Chondrocyte (in vitro differentiated cells): Measurements from ENCODE around the gene VBP1. TPM values are rescaled to one million over a fixed set of nuclear protein-coding genes. Genes with fewer than 3 reads are reported as not detected.
A peak's percentile ranks its signal among the peaks of the same experiment; 100 is the strongest.
"Not testable (repeated sequence)": the region's sequence is repeated elsewhere in the genome, so short reads cannot be mapped to it uniquely, and the experiment has no call there.

ENCODE experiments used
- DNase-seq: peaks from one replicate; pipeline ENCODE4 v3.0.0; 2021; ENCODE audit warnings: mixed read lengths, low spot score
- H3K27ac Mint-ChIP-seq: one replicate; pipeline ENCODE4 v1.8.0; 2021; ENCODE audit warnings: mild to moderate bottlenecking, moderate library complexity, mixed read lengths; ENCODE audit not compliant: unreplicated experiment
- H3K27me3 Mint-ChIP-seq: 2 replicates; pipeline ENCODE4 v1.8.0; 2021; ENCODE audit warnings: low read depth, mixed read lengths
- H3K36me3 Mint-ChIP-seq: 2 replicates; pipeline ENCODE4 v1.8.0; 2021; ENCODE audit warnings: low read depth, mixed read lengths
- H3K4me1 Mint-ChIP-seq: 2 replicates; pipeline ENCODE4 v1.8.0; 2021; ENCODE audit warnings: low read depth, mild to moderate bottlenecking, mixed read lengths
- H3K4me3 Mint-ChIP-seq: one replicate; pipeline ENCODE4 v1.8.0; 2021; ENCODE audit warnings: mild to moderate bottlenecking, moderate library complexity, mixed read lengths; ENCODE audit not compliant: unreplicated experiment
- H3K9me3 Mint-ChIP-seq: 2 replicates; pipeline ENCODE4 v1.8.0; 2021; ENCODE audit warnings: low read depth, mixed read lengths
- total RNA-seq: library from RNA; stranded (reverse); gene quantifications from 3 replicates; pipeline ENCODE4 v1.2.1, GENCODE V29; 2021
- TF ChIP-seq, protein P1 (sequence below): fragments of 200-600 bp; sonication (generic); IDR thresholded peaks from 2 replicates; pipeline ENCODE4 v1.5.0; 2021; ENCODE audit warnings: antibody characterized with exemption, mild to moderate bottlenecking, moderate library complexity

The VBP1 gene
- total RNA-seq, 1 donor from 2014 or later: 35.5 TPM

- peak within 1 kb of the TSS; percentile 77 for H3K4me3 Mint-ChIP-seq
- peaks cover 13% of the 10 kb centered on the region for H3K4me1 Mint-ChIP-seq
- H3K27ac Mint-ChIP-seq: peak within 1 kb of the TSS; percentile 41
- no peaks in the 10 kb centered on the region for H3K27me3 Mint-ChIP-seq
- TF ChIP-seq, protein P1, sequence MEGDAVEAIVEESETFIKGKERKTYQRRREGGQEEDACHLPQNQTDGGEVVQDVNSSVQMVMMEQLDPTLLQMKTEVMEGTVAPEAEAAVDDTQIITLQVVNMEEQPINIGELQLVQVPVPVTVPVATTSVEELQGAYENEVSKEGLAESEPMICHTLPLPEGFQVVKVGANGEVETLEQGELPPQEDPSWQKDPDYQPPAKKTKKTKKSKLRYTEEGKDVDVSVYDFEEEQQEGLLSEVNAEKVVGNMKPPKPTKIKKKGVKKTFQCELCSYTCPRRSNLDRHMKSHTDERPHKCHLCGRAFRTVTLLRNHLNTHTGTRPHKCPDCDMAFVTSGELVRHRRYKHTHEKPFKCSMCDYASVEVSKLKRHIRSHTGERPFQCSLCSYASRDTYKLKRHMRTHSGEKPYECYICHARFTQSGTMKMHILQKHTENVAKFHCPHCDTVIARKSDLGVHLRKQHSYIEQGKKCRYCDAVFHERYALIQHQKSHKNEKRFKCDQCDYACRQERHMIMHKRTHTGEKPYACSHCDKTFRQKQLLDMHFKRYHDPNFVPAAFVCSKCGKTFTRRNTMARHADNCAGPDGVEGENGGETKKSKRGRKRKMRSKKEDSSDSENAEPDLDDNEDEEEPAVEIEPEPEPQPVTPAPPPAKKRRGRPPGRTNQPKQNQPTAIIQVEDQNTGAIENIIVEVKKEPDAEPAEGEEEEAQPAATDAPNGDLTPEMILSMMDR: peak; percentile 60
- peaks cover 12% of the 10 kb centered on the region for H3K9me3 Mint-ChIP-seq
- peaks cover 1% of the 10 kb centered on the region for H3K36me3 Mint-ChIP-seq
- no peak for DNase-seq
These were observed 47.8 kb downstream of the VBP1 start, which contains the start of gene RAB39B for GRCh38 chrX:155263854-155264628. Gene RAB39B, minus strand, starts transcription at chrX:155264491. Its CDS starts 203 bp downstream, at chrX:155264288.

GRCh38 chrX:155266439-155266838, 50.2 kb downstream of the VBP1 start:
- Mint-ChIP-seq H3K9me3 (peaks cover 26% of the 10 kb centered on the region), H3K36me3 (peaks cover under 1% of the 10 kb centered on the region), H3K4me1 (peaks cover 13% of the 10 kb centered on the region), H3K4me3 (no peak overlapping the region), H3K27me3 (no peaks in the 10 kb centered on the region), H3K27ac (no peak overlapping the region)
- TF ChIP-seq, protein P1: no peak
- no peak for DNase-seq

DNA sequence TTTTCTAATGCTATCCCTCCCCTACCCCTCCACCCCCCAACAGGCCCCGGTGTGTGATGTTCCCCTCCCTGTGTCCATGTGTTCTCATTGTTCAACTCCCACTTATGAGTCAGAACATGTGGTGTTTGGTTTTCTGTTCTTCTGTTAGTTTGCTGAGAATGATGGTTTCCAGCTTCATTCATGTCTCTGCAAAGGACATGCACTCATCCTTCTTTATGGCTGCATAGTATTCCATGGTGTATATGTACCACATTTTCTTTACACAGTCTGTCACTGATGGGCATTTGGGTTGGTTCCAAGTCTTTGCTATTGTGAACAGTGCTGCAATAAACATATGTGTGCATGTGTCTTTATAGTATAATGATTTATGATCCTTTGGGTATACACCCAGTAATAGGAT, 51.7 kb downstream of the VBP1 start:
- not testable (repeated sequence) for DNase-seq, H3K4me3 Mint-ChIP-seq, H3K27ac Mint-ChIP-seq, H3K36me3 Mint-ChIP-seq, H3K27me3 Mint-ChIP-seq
- Mint-ChIP-seq H3K9me3 (peaks cover 35% of the 10 kb centered on the region), H3K4me1 (peaks cover 11% of the 10 kb centered on the region)

DNA sequence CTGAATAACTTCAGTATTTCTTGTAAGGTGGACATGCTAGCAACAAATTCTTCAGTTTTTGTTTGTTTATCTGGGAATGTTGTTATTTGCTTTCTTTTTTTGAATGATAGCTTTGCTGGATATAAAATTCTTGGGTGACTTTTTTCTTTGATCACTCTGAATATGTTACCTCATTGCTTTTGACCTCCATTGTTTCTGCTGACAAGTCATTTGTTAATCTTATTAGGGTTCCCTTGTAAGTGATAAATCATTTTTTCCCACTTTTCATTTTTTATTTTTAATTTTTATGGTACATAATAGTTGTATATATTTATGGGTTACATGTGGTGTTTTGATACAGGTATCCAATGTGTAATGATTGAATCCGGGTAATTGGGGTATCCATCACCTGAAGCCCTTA, 54.7 kb downstream of the VBP1 start:
- no peaks in the 10 kb centered on the region for H3K27me3 Mint-ChIP-seq
- peaks cover 41% of the 10 kb centered on the region for H3K9me3 Mint-ChIP-seq
- DNase-seq: no peak
- TF ChIP-seq, protein P1: no peak
- no peak overlapping the region for H3K4me3 Mint-ChIP-seq
- no peak overlapping the region for H3K27ac Mint-ChIP-seq
- H3K4me1 Mint-ChIP-seq: no peaks in the 10 kb centered on the region
- H3K36me3 Mint-ChIP-seq: no peaks in the 10 kb centered on the region

- H3K27ac Mint-ChIP-seq: no peak overlapping the region
- no peaks in the 10 kb centered on the region for H3K4me1 Mint-ChIP-seq
- peaks cover 18% of the 10 kb centered on the region for H3K9me3 Mint-ChIP-seq
- H3K27me3 Mint-ChIP-seq: no peaks in the 10 kb centered on the region
- no peak overlapping the region for H3K4me3 Mint-ChIP-seq
- peaks cover 2% of the 10 kb centered on the region for H3K36me3 Mint-ChIP-seq
- TF ChIP-seq, protein P1: no peak
- DNase-seq: no peak
These were observed 63.6 kb downstream of the VBP1 start for GRCh38 chrX:155279873-155280272.

Other genes starting within 250 kb of the VBP1 start
- 3.5 to 5.1 TPM (median 3.6 TPM) in 3 replicates for gene F8, start 193.7 kb upstream of the VBP1 start, total RNA-seq
- gene FUNDC2, start 189.6 kb upstream of the VBP1 start, total RNA-seq: 36.9 to 51.7 TPM (median 44.2 TPM) in 3 replicates
- 6.7 to 8.0 TPM (median 7.7 TPM) in 3 replicates for gene CMC4, start 145.3 kb upstream of the VBP1 start, total RNA-seq
- 13.5 to 20.7 TPM (median 18.6 TPM) in 3 replicates for gene MTCP1, start 145.3 kb upstream of the VBP1 start, total RNA-seq
- gene BRCC3, start 145.0 kb upstream of the VBP1 start, total RNA-seq: 14.2 to 17.2 TPM (median 15.8 TPM) in 3 replicates
- gene RAB39B, start 48.0 kb downstream of the VBP1 start, total RNA-seq: 2.0 to 3.1 TPM (median 3.1 TPM) in 3 replicates
- gene CLIC2, start 118.2 kb downstream of the VBP1 start, total RNA-seq: 0.97 to 1.8 TPM (median 0.97 TPM) in 3 replicates
- not detected in 3 replicates for gene F8A2, start 165.6 kb downstream of the VBP1 start, total RNA-seq
- 6.1 to 8.6 TPM (median 6.1 TPM) in 3 replicates for gene F8A3, start 242.2 kb downstream of the VBP1 start, total RNA-seq